IPS DF 6.9 (cell line): Measurements from ENCODE around the gene KIF26A.

ENCODE experiments used
- DNase-seq: peaks from one replicate; pipeline ENCODE4 v3.0.0-alpha.2; 2013; ENCODE audit warnings: low read depth, low spot score
- H3K27ac ChIP-seq: one replicate; pipeline ENCODE4 v1.5.1; 2013; ENCODE audit warnings: low read length, control low read depth
- H3K27me3 ChIP-seq: 2 replicates; pipeline ENCODE4 v1.6.1; 2013; ENCODE audit warnings: mild to moderate bottlenecking, low read length; ENCODE audit not compliant: control insufficient read depth, insufficient read depth
- H3K36me3 ChIP-seq: 2 replicates; pipeline ENCODE4 v1.6.1; 2013; ENCODE audit warnings: low read length; ENCODE audit not compliant: control insufficient read depth, insufficient read depth
- H3K4me1 ChIP-seq: 2 replicates; pipeline ENCODE4 v1.6.1; 2013; ENCODE audit warnings: low read length; ENCODE audit not compliant: control insufficient read depth, insufficient read depth
- H3K4me3 ChIP-seq: 2 replicates; pipeline ENCODE4 v1.5.1; 2013; ENCODE audit warnings: mild to moderate bottlenecking, low read length
- H3K9me3 ChIP-seq: 2 replicates; pipeline ENCODE4 v1.6.1; 2013; ENCODE audit warnings: low read length, inconsistent platforms; ENCODE audit not compliant: control insufficient read depth, insufficient read depth
- WGBS: extraction: QIAGEN DNeasy Blood & Tissue Kit; methylation state at CpG from one replicate; pipeline ENCODE4 v1.1.7; 2013; ENCODE audit warnings: mixed read lengths, missing lambda C conversion rate; ENCODE audit not compliant: insufficient read length, insufficient coverage; 5-methylcytosine and 5-hydroxymethylcytosine counted together

Gene KIF26A

GRCh38 chr14:104134061-104134965 lies 4.1 kb upstream of the KIF26A start:
- no peak overlapping the region for H3K4me3 ChIP-seq
- no peaks in the 10 kb centered on the region for H3K9me3 ChIP-seq
- DNase-seq, result no peak
- peaks cover 20% of the 10 kb centered on the region for H3K27me3 ChIP-seq
- H3K27ac ChIP-seq, result no peak overlapping the region
- WGBS, result no CpG with 5 or more reads among the region's 31 CpGs
- H3K36me3 ChIP-seq, result no peaks in the 10 kb centered on the region
- peaks cover 7% of the 10 kb centered on the region for H3K4me1 ChIP-seq

GRCh38 chr14:104135121-104135903 lies 3.1 kb upstream of the KIF26A start:
- no CpG with 5 or more reads among the region's 47 CpGs for WGBS
- peak overlapping the region; percentile 41 for H3K4me3 ChIP-seq
- peak; percentile 64 for DNase-seq

GRCh38 chr14:104135904-104136471 lies 2.4 kb upstream of the KIF26A start:
- peaks cover 12% of the 10 kb centered on the region for H3K4me1 ChIP-seq
- no peaks in the 10 kb centered on the region for H3K9me3 ChIP-seq
- H3K4me3 ChIP-seq, result peak overlapping the region; percentile 41; the same call in 1 of the 2 replicates
- no peaks in the 10 kb centered on the region for H3K36me3 ChIP-seq
- H3K27ac ChIP-seq, result no peak overlapping the region
- DNase-seq, result no peak
- no CpG with 5 or more reads among the region's 78 CpGs for WGBS
- H3K27me3 ChIP-seq, result peaks cover 20% of the 10 kb centered on the region

More at GRCh38 chr14:104135121-104135903, 3.1 kb upstream of the KIF26A start:
- Histone ChIP-seq H3K4me1 (peaks cover 10% of the 10 kb centered on the region), H3K9me3 (no peaks in the 10 kb centered on the region), H3K36me3 (no peaks in the 10 kb centered on the region), H3K27ac (no peak overlapping the region), H3K27me3 (peaks cover 20% of the 10 kb centered on the region)

- Histone ChIP-seq H3K4me1 (peaks cover 12% of the 10 kb centered on the region), H3K4me3 (peak overlapping the region; percentile 41; the same call in 1 of the 2 replicates), H3K27me3 (peaks cover 20% of the 10 kb centered on the region), H3K9me3 (no peaks in the 10 kb centered on the region), H3K27ac (no peak overlapping the region), H3K36me3 (no peaks in the 10 kb centered on the region)
- no peak for DNase-seq
- WGBS, result no CpG with 5 or more reads among the region's 77 CpGs
Measured at GRCh38 chr14:104136472-104137296, 1.7 kb upstream of the KIF26A start.

GRCh38 chr14:104137297-104138097 lies 890 bp upstream of the KIF26A start:
- H3K36me3 ChIP-seq, result no peaks in the 10 kb centered on the region
- H3K27ac ChIP-seq, result no peak overlapping the region
- H3K9me3 ChIP-seq, result no peaks in the 10 kb centered on the region
- WGBS, result no CpG with 5 or more reads among the region's 88 CpGs
- peaks cover 13% of the 10 kb centered on the region for H3K4me1 ChIP-seq
- H3K4me3 ChIP-seq, result peak overlapping the region; percentile 68; the same call in 1 of the 2 replicates
- peaks cover 20% of the 10 kb centered on the region for H3K27me3 ChIP-seq
- DNase-seq, result no peak

- Histone ChIP-seq H3K4me1 (peaks cover 13% of the 10 kb centered on the region), H3K36me3 (no peaks in the 10 kb centered on the region), H3K4me3 (peak overlapping the region; percentile 68), H3K27ac (no peak overlapping the region), H3K27me3 (peaks cover 20% of the 10 kb centered on the region), H3K9me3 (no peaks in the 10 kb centered on the region)
- no peak for DNase-seq
- no CpG with 5 or more reads among the region's 73 CpGs for WGBS
Measured at GRCh38 chr14:104138718-104139459, 502 bp downstream of the KIF26A start.

- peak overlapping the region; percentile 68; the same call in 1 of the 2 replicates for H3K4me3 ChIP-seq
- peaks cover 20% of the 10 kb centered on the region for H3K27me3 ChIP-seq
- H3K4me1 ChIP-seq, result peaks cover 13% of the 10 kb centered on the region
- H3K27ac ChIP-seq, result no peak overlapping the region
- DNase-seq, result no peak
- H3K36me3 ChIP-seq, result no peaks in the 10 kb centered on the region
- no peaks in the 10 kb centered on the region for H3K9me3 ChIP-seq
- no CpG with 5 or more reads among the region's 14 CpGs for WGBS
Measured at GRCh38 chr14:104139460-104140212, 1.2 kb downstream of the KIF26A start.

- peaks cover 12% of the 10 kb centered on the region for H3K4me1 ChIP-seq
- H3K36me3 ChIP-seq, result no peaks in the 10 kb centered on the region
- H3K27ac ChIP-seq, result no peak overlapping the region
- H3K9me3 ChIP-seq, result no peaks in the 10 kb centered on the region
- H3K27me3 ChIP-seq, result peaks cover 20% of the 10 kb centered on the region
- no peak overlapping the region for H3K4me3 ChIP-seq
- WGBS, result no CpG with 5 or more reads among the region's 6 CpGs
- DNase-seq, result no peak
Measured at GRCh38 chr14:104140213-104140462, 1.8 kb downstream of the KIF26A start.
